ENCODE measurements around the gene UBALD1.

- TF ChIP-seq, protein P1, sequence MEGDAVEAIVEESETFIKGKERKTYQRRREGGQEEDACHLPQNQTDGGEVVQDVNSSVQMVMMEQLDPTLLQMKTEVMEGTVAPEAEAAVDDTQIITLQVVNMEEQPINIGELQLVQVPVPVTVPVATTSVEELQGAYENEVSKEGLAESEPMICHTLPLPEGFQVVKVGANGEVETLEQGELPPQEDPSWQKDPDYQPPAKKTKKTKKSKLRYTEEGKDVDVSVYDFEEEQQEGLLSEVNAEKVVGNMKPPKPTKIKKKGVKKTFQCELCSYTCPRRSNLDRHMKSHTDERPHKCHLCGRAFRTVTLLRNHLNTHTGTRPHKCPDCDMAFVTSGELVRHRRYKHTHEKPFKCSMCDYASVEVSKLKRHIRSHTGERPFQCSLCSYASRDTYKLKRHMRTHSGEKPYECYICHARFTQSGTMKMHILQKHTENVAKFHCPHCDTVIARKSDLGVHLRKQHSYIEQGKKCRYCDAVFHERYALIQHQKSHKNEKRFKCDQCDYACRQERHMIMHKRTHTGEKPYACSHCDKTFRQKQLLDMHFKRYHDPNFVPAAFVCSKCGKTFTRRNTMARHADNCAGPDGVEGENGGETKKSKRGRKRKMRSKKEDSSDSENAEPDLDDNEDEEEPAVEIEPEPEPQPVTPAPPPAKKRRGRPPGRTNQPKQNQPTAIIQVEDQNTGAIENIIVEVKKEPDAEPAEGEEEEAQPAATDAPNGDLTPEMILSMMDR (IDR thresholded peaks at IDR 0.05 in 8 of 11, conservative IDR thresholded peaks at IDR 0.05 in 3 of 11) = no peak
- TF ChIP-seq POLR2A (IDR thresholded peaks at IDR 0.05) (no peak), POLR2AphosphoS5 (IDR thresholded peaks at IDR 0.05) (no peak)
Observed at GRCh38 chr16:4578961-4579530, 35.6 kb downstream of the UBALD1 start.
